SIG-M5 treated with dmso at 0.1 percent for 504 hours (cell line): ENCODE measurements around the gene BAZ1B.
A peak's percentile ranks its signal among the peaks of the same experiment; 100 is the strongest.
"Not testable (repeated sequence)": the region's sequence is repeated elsewhere in the genome, so short reads cannot be mapped to it uniquely, and the experiment has no call there.

Source experiments
- DNase-seq: peaks from one replicate; lab custom pipeline; 2025; ENCODE audit not compliant: unreplicated experiment; lab: John Stamatoyannopoulos, UW

Gene BAZ1B

GRCh38 chr7:73522105-73522872 lies at the start of gene BAZ1B:
Gene BAZ1B (minus strand): TSS chr7:73522293. CDS start chr7:73521933, 360 bp downstream.
- DNase-seq = peak; percentile 96

GRCh38 chr7:73570977-73571376 lies 48.9 kb upstream of the BAZ1B start:
- no peak for DNase-seq

- DNase-seq = no peak
Observed at GRCh38 chr7:73570521-73570920, 48.4 kb upstream of the BAZ1B start.

- DNase-seq = no peak
Observed at GRCh38 chr7:73569042-73569608, 47.0 kb upstream of the BAZ1B start.

- no peak for DNase-seq
Observed at GRCh38 chr7:73567846-73568685, 46.0 kb upstream of the BAZ1B start.

GRCh38 chr7:73567140-73567539 lies 45.0 kb upstream of the BAZ1B start:
- no peak for DNase-seq

GRCh38 chr7:73566431-73566830 lies 44.3 kb upstream of the BAZ1B start:
- not testable (repeated sequence) for DNase-seq

GRCh38 chr7:73565675-73566340 lies 43.7 kb upstream of the BAZ1B start:
- DNase-seq = no peak

GRCh38 chr7:73560109-73560835 lies 38.2 kb upstream of the BAZ1B start:
- peak; percentile 59 for DNase-seq

GRCh38 chr7:73557397-73558257 lies 35.5 kb upstream of the BAZ1B start, which contains the start of gene BCL7B:
Gene BCL7B (minus strand): TSS chr7:73557690. CDS start chr7:73557578, 112 bp downstream.
- DNase-seq = peak; percentile 45

- peak; percentile 93 for DNase-seq
Observed at GRCh38 chr7:73557108-73557396, 35.0 kb upstream of the BAZ1B start.

- no peak for DNase-seq
Observed at GRCh38 chr7:73556208-73557107, 34.4 kb upstream of the BAZ1B start.

- no peak for DNase-seq
Observed at GRCh38 chr7:73555411-73555982, 33.4 kb upstream of the BAZ1B start.

- DNase-seq = not testable (repeated sequence)
Observed at GRCh38 chr7:73550093-73550492, 28.0 kb upstream of the BAZ1B start.

GRCh38 chr7:73549176-73549575 lies 27.1 kb upstream of the BAZ1B start:
- DNase-seq = no peak

GRCh38 chr7:73547841-73548240 lies 25.7 kb upstream of the BAZ1B start:
- no peak for DNase-seq

- no peak for DNase-seq
Observed at GRCh38 chr7:73544678-73545077, 22.6 kb upstream of the BAZ1B start.

GRCh38 chr7:73541722-73542121 lies 19.6 kb upstream of the BAZ1B start:
- no peak for DNase-seq
